Vagina (tissue), 2 donors: ENCODE results near the gene NCS1.

ENCODE experiments used
- CTCF ChIP-seq, 3 experiments: fragments of 450-650 bp in 2 of 3; fragments of 200-600 bp in 1 of 3; sonication (generic) in 1 of 3; IDR thresholded peaks; one replicate each; pipeline ENCODE4 v1.5.1; 2017 to 2019; ENCODE audit warnings: antibody characterized with exemption in 3 of 3, mild to moderate bottlenecking in 2 of 3, moderate library complexity in 2 of 3
- POLR2A ChIP-seq, 2 donors: fragments of 450-650 bp; IDR thresholded peaks; one replicate each; pipeline ENCODE4 v1.6.1; 2017; ENCODE audit warnings: antibody characterized with exemption in 2 of 2, mild to moderate bottlenecking in 2 of 2, moderate library complexity in 2 of 2
- POLR2AphosphoS5 ChIP-seq, 2 donors: sonication (generic); formaldehyde crosslinking; IDR thresholded peaks; one replicate each; pipeline ENCODE4 v1.9.0; 2017; ENCODE audit warnings: antibody characterized with exemption in 2 of 2, mild to moderate bottlenecking in 2 of 2, low read depth in 1 of 2; ENCODE audit not compliant: insufficient read depth in 1 of 2

GRCh38 chr9:130244548-130245165, 72.5 kb downstream of the NCS1 start:
- no peak for TF ChIP-seq CTCF (IDR thresholded peaks at IDR 0.05)
- TF ChIP-seq POLR2AphosphoS5 (IDR thresholded peaks at IDR 0.05; ENCODE audit: insufficient read depth in 1 of 2, low read depth in 1 of 2) = no peak
- no peak for TF ChIP-seq POLR2A (IDR thresholded peaks at IDR 0.05)
